ENCODE data around the gene PLA2G4F.

The PLA2G4F gene

GRCh38 chr15:42131826-42132806 is 24.3 kb downstream of the PLA2G4F start:
- DNase-seq (ENCODE audit: low read depth), result no peak

GRCh38 chr15:42131006-42131405 is 25.4 kb downstream of the PLA2G4F start:
- no peak for DNase-seq (ENCODE audit: low read depth)

GRCh38 chr15:42130246-42130986 is 26.0 kb downstream of the PLA2G4F start:
- DNase-seq (ENCODE audit: low read depth), result no peak

- DNase-seq (ENCODE audit: low read depth), result no peak
Measured at GRCh38 chr15:42129364-42129763, 27.1 kb downstream of the PLA2G4F start.

- no peak for DNase-seq (ENCODE audit: low read depth)
Measured at GRCh38 chr15:42128476-42128875, 28.0 kb downstream of the PLA2G4F start.

- no peak for DNase-seq (ENCODE audit: low read depth)
Measured at GRCh38 chr15:42123546-42123945, 32.9 kb downstream of the PLA2G4F start.

- DNase-seq (ENCODE audit: low read depth), result no peak
Measured at GRCh38 chr15:42121682-42122081, 34.8 kb downstream of the PLA2G4F start.

- no peak for DNase-seq (ENCODE audit: low read depth)
Measured at GRCh38 chr15:42121021-42121420, 35.4 kb downstream of the PLA2G4F start.

GRCh38 chr15:42120285-42120684 is 36.2 kb downstream of the PLA2G4F start:
- DNase-seq (ENCODE audit: low read depth), result no peak

- no peak for DNase-seq (ENCODE audit: low read depth)
Measured at GRCh38 chr15:42119446-42119760, 37.0 kb downstream of the PLA2G4F start.

GRCh38 chr15:42118650-42119445 is 37.6 kb downstream of the PLA2G4F start:
- DNase-seq (ENCODE audit: low read depth), result peak; percentile 10

- DNase-seq (ENCODE audit: low read depth), result no peak
Measured at GRCh38 chr15:42111924-42112323, 44.5 kb downstream of the PLA2G4F start.

- no peak for DNase-seq (ENCODE audit: low read depth)
Measured at GRCh38 chr15:42110367-42110766, 46.1 kb downstream of the PLA2G4F start.

- no peak for DNase-seq (ENCODE audit: low read depth)
Measured at GRCh38 chr15:42108806-42109205, 47.6 kb downstream of the PLA2G4F start.

GRCh38 chr15:42108189-42108588 is 48.2 kb downstream of the PLA2G4F start:
- peak; percentile 37 for DNase-seq (ENCODE audit: low read depth)

GRCh38 chr15:42107473-42107872 is 49.0 kb downstream of the PLA2G4F start:
- no peak for DNase-seq (ENCODE audit: low read depth)

GRCh38 chr15:42106288-42106687 is 50.1 kb downstream of the PLA2G4F start:
- no peak for DNase-seq (ENCODE audit: low read depth)

GRCh38 chr15:42104095-42104891 is 52.1 kb downstream of the PLA2G4F start:
- no peak for DNase-seq (ENCODE audit: low read depth)

- peak; percentile 67 for DNase-seq (ENCODE audit: low read depth)
Measured at GRCh38 chr15:42102646-42103235, 53.7 kb downstream of the PLA2G4F start.

GRCh38 chr15:42101861-42102260 is 54.6 kb downstream of the PLA2G4F start:
- DNase-seq (ENCODE audit: low read depth), result peak; percentile 57
